OCI-LY7 (cell line): ENCODE data around the gene SLC17A4. TPM values are rescaled to one million over a fixed set of nuclear protein-coding genes. Genes with fewer than 3 reads are reported as not detected.

Source experiments
- BruUV-seq: library from RNA; stranded (reverse); fragments of 400-500 nt; replicated peaks from 2 replicates; lab custom pipeline; 2021; lab: Mats Ljungman, UMichigan
- CTCF ChIA-PET: fragments of 300-600 bp; sonication (Branson Sonifier 250); formaldehyde crosslinking; loops from one replicate; lab custom pipeline; 2022; ENCODE audit warnings: antibody characterized with exemption; ENCODE audit not compliant: unreplicated experiment; lab: Charles Lee
- POLR2A ChIA-PET: fragments of 300-600 bp; sonication (Branson Sonifier 250); formaldehyde crosslinking; loops from one replicate; lab custom pipeline; 2022; ENCODE audit warnings: antibody characterized with exemption; lab: Charles Lee
- DNase-seq: peaks from one replicate; pipeline ENCODE4 v3.0.0-alpha.2; 2015; ENCODE audit warnings: low spot score
- H2AFZ ChIP-seq: fragments of 200-600 bp; sonication (generic), shearing (Covaris generic); 2 replicates; pipeline ENCODE4 v1.6.1; 2014; ENCODE audit warnings: mild to moderate bottlenecking, antibody characterized with exemption, low read length, moderate library complexity
- H3K27ac ChIP-seq: fragments of 200-600 bp; sonication (generic); 2 replicates; pipeline ENCODE4 v1.5.1; 2014; ENCODE audit warnings: mixed run types, low read depth, mild to moderate bottlenecking, moderate library complexity, low read length, inconsistent platforms; ENCODE audit not compliant: poor library complexity, severe bottlenecking
- H3K36me3 ChIP-seq: fragments of 200-600 bp; sonication (generic); 2 replicates; pipeline ENCODE4 v1.6.1; 2014; ENCODE audit warnings: mild to moderate bottlenecking, antibody characterized with exemption, low read length, moderate library complexity, mixed read lengths; ENCODE audit not compliant: insufficient read depth
- H3K4me1 ChIP-seq: fragments of 200-600 bp; sonication (generic); 2 replicates; pipeline ENCODE4 v1.5.1; 2014; ENCODE audit warnings: mild to moderate bottlenecking, low read length; ENCODE audit not compliant: insufficient read depth, poor library complexity, severe bottlenecking
- H3K4me2 ChIP-seq: fragments of 200-600 bp; sonication (generic); 2 replicates; pipeline ENCODE4 v1.6.1; 2014; ENCODE audit warnings: mild to moderate bottlenecking, low read length
- H3K4me3 ChIP-seq: fragments of 200-600 bp; sonication (generic); 2 replicates; pipeline ENCODE4 v1.5.1; 2014; ENCODE audit warnings: mild to moderate bottlenecking, low read depth, low read length; ENCODE audit not compliant: poor library complexity, severe bottlenecking
- H3K79me2 ChIP-seq: fragments of 200-600 bp; sonication (generic); 2 replicates; pipeline ENCODE4 v1.6.1; 2016; ENCODE audit warnings: low read depth, mild to moderate bottlenecking, low read length, moderate library complexity, mixed read lengths; ENCODE audit not compliant: insufficient read depth
- H3K9me2 ChIP-seq: fragments of 200-600 bp; sonication (generic); 2 replicates; pipeline ENCODE4 v1.6.1; 2016; ENCODE audit warnings: mild to moderate bottlenecking, low read length, mixed read lengths; ENCODE audit not compliant: insufficient read depth
- H3K9me3 ChIP-seq: fragments of 200-600 bp; sonication (generic); 2 replicates; pipeline ENCODE4 v1.6.1; 2014; ENCODE audit warnings: mild to moderate bottlenecking, mixed run types, low read length, mixed read lengths
- H4K20me1 ChIP-seq: fragments of 200-600 bp; sonication (generic); 2 replicates; pipeline ENCODE4 v1.6.1; 2014; ENCODE audit warnings: mild to moderate bottlenecking, antibody characterized with exemption, low read length, moderate library complexity, mixed read lengths; ENCODE audit not compliant: insufficient read depth
- CTCF ChIP-seq: fragments of 200-600 bp; sonication (generic); conservative IDR thresholded peaks from 2 replicates; pipeline ENCODE4 v1.5.1; 2014; ENCODE audit warnings: mild to moderate bottlenecking, antibody characterized with exemption, low read length, moderate library complexity, mixed read lengths
- EZH2phosphoT487 ChIP-seq: fragments of 200-600 bp; sonication (generic); IDR thresholded peaks from 2 replicates; pipeline ENCODE4 v1.6.1; 2018; ENCODE audit warnings: low read depth, borderline replicate concordance, mild to moderate bottlenecking, mixed run types, antibody characterized with exemption, low read length, moderate library complexity, mixed read lengths
- intact Hi-C: fragments of 100-400 bp; cut with micrococcal nuclease; formaldehyde crosslinking; loops from one replicate; pipeline ENCODE4 v1.10.0; 2022; ENCODE audit not compliant: unreplicated experiment
- total RNA-seq, 2 experiments: library from RNA; depleted of rRNA in 1 of 2; stranded (reverse); fragments of >200 nt in 1 of 2; shearing (Covaris generic) in 1 of 2; gene quantifications; 2 replicates each; pipeline ENCODE4 v1.2.3, GENCODE V29; 2014 to 2022

SLC17A4 gene
- total RNA-seq, 2 experiments from 2014 or later = not detected

- Histone ChIP-seq H3K4me1 (no peaks in the 10 kb centered on the region), H3K9me3 (peaks cover 20% of the 10 kb centered on the region; the same call in 1 of the 2 replicates), H3K4me3 (no peak overlapping the region), H3K79me2 (no peaks in the 10 kb centered on the region), H3K27ac (no peak overlapping the region), H4K20me1 (no peaks in the 10 kb centered on the region), H3K4me2 (no peak overlapping the region), H2AFZ (no peak overlapping the region), H3K36me3 (no peaks in the 10 kb centered on the region), H3K9me2 (no peaks in the 10 kb centered on the region)
- TF ChIP-seq CTCF (no peak), EZH2phosphoT487 (no peak)
- no peak for DNase-seq
- intact Hi-C loops = no loop called here
- no TSS peak for BruUV-seq
- ChIA-PET POLR2A (interaction anchor here (1.0 kb wide), 1 partner anchor 20 kb away, joined by 3 read pairs; no protein-coding TSS in a partner anchor), CTCF (no interaction called here)
Observed at GRCh38 chr6:25732468-25733198, 21.9 kb upstream of the SLC17A4 start.

DNA sequence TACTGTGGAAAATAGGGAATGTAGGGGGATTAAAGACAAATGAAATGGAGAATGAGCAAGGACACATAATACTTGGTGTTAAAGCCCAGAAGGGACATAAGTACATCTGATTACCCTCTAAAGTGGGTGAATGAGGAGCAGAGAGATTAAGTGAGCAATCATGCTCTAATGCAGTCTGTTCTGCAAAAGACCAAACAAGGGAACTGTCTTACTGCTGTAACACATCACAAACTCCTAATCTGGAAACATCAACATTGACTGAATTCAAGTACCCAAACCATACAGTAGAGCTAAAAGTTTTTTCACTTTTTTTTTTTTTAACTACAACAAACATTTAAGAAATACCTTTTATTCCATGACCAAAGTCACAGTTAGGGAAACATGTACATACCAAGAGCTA, 19.3 kb upstream of the SLC17A4 start:
- intact Hi-C loops = no loop called here
- H3K79me2 ChIP-seq = no peaks in the 10 kb centered on the region
- no peak overlapping the region for H3K4me2 ChIP-seq
- no peaks in the 10 kb centered on the region for H4K20me1 ChIP-seq
- TF ChIP-seq CTCF (no peak), EZH2phosphoT487 (no peak)
- H3K9me2 ChIP-seq = no peaks in the 10 kb centered on the region
- H3K27ac ChIP-seq = no peak overlapping the region
- no peak overlapping the region for H2AFZ ChIP-seq
- H3K36me3 ChIP-seq = no peaks in the 10 kb centered on the region
- CTCF ChIA-PET = no interaction called here
- H3K4me1 ChIP-seq = no peaks in the 10 kb centered on the region
- H3K9me3 ChIP-seq = peaks cover 26% of the 10 kb centered on the region; the same call in 1 of the 2 replicates
- H3K4me3 ChIP-seq = no peak overlapping the region
- DNase-seq = no peak
- BruUV-seq = no TSS peak
- POLR2A ChIA-PET = no interaction called here

GRCh38 chr6:25743868-25744267, 10.7 kb upstream of the SLC17A4 start:
- no peaks in the 10 kb centered on the region for H3K4me1 ChIP-seq
- no peak overlapping the region for H3K4me3 ChIP-seq
- no TSS peak for BruUV-seq
- H3K36me3 ChIP-seq = no peaks in the 10 kb centered on the region
- DNase-seq = no peak
- intact Hi-C loops = no loop called here
- H2AFZ ChIP-seq = no peak overlapping the region
- H3K27ac ChIP-seq = no peak overlapping the region
- H3K9me2 ChIP-seq = no peaks in the 10 kb centered on the region
- CTCF ChIA-PET = no interaction called here
- TF ChIP-seq CTCF = no peak
- TF ChIP-seq EZH2phosphoT487 = no peak
- no peaks in the 10 kb centered on the region for H3K79me2 ChIP-seq
- no peaks in the 10 kb centered on the region for H3K9me3 ChIP-seq
- POLR2A ChIA-PET = no interaction called here
- H3K4me2 ChIP-seq = no peak overlapping the region
- no peaks in the 10 kb centered on the region for H4K20me1 ChIP-seq
